HL-60 (cell line): ENCODE measurements around the gene TMIE.

Experiments
- GABPA ChIP-seq: IDR thresholded peaks from 2 replicates; pipeline ENCODE4 v1.6.1; 2012; ENCODE audit warnings: low read depth
- TF ChIP-seq, protein P1 (sequence below): IDR thresholded peaks from one replicate; pipeline ENCODE4 v1.5.1; 2011; ENCODE audit warnings: low read length, control low read depth, inconsistent platforms; ENCODE audit not compliant: insufficient read depth
- TF ChIP-seq, protein P2 (sequence below): IDR thresholded peaks from 2 replicates; pipeline ENCODE4 v1.6.1; 2012; ENCODE audit warnings: low read depth; ENCODE audit not compliant: insufficient replicate concordance

DNA sequence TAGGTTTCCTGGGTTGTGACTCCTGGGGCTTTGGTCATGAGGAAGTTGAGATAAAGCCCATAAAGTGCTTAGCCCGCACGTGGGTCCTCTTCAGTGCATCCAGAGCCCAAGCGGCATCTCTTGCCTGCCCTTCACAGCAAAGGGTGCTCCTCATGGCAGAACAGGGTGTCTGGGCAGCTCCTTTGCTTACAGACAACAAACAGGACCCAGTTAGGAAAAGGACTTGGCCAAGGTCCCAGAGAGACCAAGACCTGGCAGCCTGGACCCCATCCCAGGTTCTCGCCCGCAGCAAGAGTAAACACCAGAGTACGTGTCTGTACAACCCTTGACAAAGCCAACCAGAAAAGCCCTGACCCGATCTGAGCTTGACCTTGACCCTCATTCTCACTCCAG lies 34.7 kb upstream of the TMIE start:
- TF ChIP-seq, protein P1, sequence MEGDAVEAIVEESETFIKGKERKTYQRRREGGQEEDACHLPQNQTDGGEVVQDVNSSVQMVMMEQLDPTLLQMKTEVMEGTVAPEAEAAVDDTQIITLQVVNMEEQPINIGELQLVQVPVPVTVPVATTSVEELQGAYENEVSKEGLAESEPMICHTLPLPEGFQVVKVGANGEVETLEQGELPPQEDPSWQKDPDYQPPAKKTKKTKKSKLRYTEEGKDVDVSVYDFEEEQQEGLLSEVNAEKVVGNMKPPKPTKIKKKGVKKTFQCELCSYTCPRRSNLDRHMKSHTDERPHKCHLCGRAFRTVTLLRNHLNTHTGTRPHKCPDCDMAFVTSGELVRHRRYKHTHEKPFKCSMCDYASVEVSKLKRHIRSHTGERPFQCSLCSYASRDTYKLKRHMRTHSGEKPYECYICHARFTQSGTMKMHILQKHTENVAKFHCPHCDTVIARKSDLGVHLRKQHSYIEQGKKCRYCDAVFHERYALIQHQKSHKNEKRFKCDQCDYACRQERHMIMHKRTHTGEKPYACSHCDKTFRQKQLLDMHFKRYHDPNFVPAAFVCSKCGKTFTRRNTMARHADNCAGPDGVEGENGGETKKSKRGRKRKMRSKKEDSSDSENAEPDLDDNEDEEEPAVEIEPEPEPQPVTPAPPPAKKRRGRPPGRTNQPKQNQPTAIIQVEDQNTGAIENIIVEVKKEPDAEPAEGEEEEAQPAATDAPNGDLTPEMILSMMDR = no peak
- TF ChIP-seq, protein P2, sequence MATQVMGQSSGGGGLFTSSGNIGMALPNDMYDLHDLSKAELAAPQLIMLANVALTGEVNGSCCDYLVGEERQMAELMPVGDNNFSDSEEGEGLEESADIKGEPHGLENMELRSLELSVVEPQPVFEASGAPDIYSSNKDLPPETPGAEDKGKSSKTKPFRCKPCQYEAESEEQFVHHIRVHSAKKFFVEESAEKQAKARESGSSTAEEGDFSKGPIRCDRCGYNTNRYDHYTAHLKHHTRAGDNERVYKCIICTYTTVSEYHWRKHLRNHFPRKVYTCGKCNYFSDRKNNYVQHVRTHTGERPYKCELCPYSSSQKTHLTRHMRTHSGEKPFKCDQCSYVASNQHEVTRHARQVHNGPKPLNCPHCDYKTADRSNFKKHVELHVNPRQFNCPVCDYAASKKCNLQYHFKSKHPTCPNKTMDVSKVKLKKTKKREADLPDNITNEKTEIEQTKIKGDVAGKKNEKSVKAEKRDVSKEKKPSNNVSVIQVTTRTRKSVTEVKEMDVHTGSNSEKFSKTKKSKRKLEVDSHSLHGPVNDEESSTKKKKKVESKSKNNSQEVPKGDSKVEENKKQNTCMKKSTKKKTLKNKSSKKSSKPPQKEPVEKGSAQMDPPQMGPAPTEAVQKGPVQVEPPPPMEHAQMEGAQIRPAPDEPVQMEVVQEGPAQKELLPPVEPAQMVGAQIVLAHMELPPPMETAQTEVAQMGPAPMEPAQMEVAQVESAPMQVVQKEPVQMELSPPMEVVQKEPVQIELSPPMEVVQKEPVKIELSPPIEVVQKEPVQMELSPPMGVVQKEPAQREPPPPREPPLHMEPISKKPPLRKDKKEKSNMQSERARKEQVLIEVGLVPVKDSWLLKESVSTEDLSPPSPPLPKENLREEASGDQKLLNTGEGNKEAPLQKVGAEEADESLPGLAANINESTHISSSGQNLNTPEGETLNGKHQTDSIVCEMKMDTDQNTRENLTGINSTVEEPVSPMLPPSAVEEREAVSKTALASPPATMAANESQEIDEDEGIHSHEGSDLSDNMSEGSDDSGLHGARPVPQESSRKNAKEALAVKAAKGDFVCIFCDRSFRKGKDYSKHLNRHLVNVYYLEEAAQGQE = no peak
- TF ChIP-seq GABPA = no peak
